Measurements from ENCODE around the gene H6PD.

H6PD gene

GRCh38 chr1:9207086-9207485 is 27.5 kb upstream of the H6PD start:
- no peak for DNase-seq

GRCh38 chr1:9207715-9208114 is 26.9 kb upstream of the H6PD start:
- no peak for DNase-seq

GRCh38 chr1:9211291-9211811 is 23.2 kb upstream of the H6PD start:
- DNase-seq: no peak

- no peak for DNase-seq
Measured at GRCh38 chr1:9212735-9213134, 21.8 kb upstream of the H6PD start.

GRCh38 chr1:9213956-9214355 is 20.6 kb upstream of the H6PD start:
- no peak for DNase-seq

GRCh38 chr1:9218917-9219316 is 15.7 kb upstream of the H6PD start:
- no peak for DNase-seq

- no peak for DNase-seq
Measured at GRCh38 chr1:9222846-9223625, 11.5 kb upstream of the H6PD start.

DNA sequence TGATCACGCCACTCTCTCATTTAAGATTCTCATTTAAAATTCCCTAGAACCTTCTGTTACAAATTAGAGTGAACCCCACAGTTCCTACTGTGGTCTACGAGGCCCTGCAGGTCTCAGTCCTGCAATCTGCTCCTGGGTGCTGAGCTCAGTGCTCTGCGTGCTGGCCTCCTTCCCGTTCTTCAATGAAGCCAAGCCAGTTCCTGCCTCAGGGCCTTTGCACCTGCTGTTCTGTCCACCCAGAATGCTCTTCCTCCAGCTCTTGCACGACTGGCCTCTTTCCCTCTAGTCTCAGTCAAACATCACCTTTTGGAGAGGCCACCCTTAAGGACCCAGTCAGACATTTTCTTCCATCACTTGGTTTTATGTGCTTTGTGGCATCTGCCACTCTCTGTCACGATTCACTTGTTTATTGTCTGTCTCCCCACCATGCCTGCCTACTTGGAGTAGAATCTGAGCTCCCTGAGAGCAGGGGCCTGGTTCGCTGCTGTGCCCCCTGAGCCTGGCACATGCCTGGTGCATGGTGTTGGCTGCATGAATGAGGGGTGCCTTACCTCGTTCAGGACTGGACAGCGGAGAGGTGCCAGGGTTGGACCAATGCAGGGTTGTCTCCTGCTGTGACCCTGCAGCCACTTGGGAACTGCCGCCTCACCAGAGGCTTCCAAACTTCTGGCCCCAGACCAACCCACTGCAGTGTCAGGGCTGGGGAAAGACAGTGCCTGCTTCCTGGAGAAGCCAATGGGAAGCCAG is 9.7 kb upstream of the H6PD start:
- DNase-seq: no peak

GRCh38 chr1:9225411-9225785 is 9.2 kb upstream of the H6PD start:
- no peak for DNase-seq

DNA sequence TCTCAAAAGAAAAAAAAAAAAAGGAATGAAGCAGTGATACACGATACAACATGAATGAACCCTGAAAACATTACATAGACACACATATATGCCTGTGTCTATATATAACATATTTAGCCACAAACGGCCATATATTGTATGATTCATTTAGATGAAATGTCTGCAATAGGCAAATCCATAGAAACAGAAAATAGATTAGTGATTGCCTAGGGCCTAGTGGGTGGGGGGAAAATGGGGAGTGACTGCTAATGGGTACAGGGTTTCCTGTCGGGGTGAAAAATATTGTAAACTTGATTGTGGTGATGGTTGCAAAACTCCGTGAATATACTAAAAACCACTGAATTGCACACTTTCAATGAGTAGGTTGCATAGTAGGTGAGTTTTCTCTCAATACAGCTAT is 6.0 kb upstream of the H6PD start:
- no peak for DNase-seq

- DNase-seq: no peak
Measured at GRCh38 chr1:9229549-9229948, 5.0 kb upstream of the H6PD start.

DNA sequence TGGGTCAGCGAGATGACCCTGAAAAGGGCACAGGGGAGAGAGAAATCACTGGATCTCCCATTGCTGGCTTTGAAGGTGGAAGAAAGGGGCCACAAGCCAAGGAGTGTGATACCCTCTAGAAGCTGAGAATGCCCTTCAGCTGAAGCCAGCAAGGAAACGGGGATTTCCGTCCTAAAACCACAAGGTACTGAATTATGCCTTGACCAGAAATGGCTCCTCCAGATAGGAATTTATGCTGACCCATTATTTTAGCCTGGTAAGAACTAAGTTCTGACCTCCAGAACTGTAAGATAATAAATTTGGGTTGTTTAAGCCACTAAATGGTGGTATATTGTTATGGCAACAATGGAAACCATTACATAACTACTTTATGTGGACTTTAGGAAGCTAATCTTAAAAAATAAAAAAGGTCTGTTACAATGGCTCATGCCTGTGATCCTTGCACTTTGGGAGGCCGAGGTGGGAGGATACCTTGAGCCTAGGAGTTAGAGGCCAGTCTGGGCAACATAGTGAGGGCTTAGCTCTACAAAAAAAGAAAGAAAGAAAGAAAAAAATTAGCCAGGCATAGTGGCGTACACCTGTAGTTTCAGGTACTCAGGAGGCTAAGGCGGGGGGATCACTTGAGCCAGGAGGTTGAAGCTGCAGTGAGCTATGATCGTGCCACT is 3.6 kb upstream of the H6PD start:
- no peak for DNase-seq

- no peak for DNase-seq
Measured at GRCh38 chr1:9231648-9232332, 2.8 kb upstream of the H6PD start.

DNA sequence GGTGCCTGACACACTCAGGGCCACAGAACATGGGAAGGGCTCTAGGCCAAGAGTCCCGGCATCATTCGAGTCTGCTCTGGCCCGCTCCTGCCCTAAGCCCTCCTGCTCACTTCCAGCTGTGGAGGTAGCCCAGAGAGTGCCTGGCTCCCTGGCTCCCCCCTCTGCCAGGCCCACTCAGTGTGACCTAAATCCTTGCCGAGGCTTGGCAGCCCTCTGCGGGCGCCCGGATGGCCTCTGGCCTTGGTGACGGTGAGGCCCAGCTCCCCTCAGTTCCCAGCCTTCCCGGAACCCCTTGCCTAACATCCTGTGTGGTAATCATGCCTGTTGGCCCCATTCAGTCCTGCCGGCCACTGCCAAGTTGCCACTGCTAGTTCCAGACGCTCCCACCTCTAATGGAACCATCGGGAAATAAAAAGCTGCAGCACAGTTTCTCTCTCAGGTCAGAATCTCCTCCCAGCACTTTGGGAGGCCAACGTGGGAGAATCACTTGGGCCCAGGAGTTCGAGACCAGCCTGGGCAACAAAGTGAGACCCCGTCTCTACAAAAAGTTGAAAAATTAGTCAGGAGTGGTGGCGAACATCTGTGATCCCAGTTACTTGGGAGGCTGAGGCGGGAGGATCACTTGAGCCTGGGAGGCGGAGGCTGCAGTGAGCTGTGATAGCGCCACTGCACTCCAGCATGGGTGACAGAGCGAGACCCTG is 1.2 kb upstream of the H6PD start:
- DNase-seq: no peak

- DNase-seq: no peak
Measured at GRCh38 chr1:9233942-9234222, 692 bp upstream of the H6PD start.

DNA sequence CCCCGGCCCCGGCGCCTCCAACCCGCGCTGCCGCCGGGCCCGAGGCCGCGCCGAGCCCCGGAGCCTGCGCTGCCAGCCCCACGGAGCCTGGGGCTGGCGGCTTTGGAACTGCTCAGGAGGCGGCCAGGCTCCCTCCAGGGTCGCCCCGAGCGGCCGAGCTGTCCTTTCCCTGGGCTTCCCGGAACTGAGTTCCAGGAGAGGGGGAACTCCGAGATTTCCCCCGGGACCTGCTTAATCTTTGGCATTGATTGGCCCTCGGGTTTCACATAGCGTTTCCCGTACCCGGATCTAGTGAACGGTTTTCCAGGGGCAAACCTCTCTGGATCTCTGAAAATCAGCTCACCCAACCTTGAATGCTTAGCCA is 504 bp downstream of the H6PD start:
- no peak for DNase-seq

DNA sequence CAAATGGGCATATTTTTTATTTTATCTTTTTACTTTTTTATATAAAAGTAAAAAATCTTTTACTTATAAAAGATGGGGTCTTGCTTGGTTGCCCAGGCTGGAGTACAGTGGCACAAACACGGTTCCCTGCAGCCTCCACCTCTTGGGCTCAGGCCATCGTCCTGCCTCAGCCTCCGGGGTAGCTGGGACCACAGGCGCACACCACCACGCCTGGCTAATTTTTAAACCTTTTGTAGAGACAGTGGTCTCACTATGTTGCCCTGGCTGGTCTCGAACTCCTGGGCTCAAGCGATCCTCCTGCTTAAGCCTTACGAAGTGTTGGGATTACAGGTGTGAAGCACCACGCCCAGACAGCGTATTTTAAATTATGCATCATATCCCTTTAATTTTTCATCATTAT is 986 bp downstream of the H6PD start:
- no peak for DNase-seq

- no peak for DNase-seq
Measured at GRCh38 chr1:9238134-9238533, 3.6 kb downstream of the H6PD start.

- DNase-seq: no peak
Measured at GRCh38 chr1:9238550-9238949, 4.0 kb downstream of the H6PD start.

DNA sequence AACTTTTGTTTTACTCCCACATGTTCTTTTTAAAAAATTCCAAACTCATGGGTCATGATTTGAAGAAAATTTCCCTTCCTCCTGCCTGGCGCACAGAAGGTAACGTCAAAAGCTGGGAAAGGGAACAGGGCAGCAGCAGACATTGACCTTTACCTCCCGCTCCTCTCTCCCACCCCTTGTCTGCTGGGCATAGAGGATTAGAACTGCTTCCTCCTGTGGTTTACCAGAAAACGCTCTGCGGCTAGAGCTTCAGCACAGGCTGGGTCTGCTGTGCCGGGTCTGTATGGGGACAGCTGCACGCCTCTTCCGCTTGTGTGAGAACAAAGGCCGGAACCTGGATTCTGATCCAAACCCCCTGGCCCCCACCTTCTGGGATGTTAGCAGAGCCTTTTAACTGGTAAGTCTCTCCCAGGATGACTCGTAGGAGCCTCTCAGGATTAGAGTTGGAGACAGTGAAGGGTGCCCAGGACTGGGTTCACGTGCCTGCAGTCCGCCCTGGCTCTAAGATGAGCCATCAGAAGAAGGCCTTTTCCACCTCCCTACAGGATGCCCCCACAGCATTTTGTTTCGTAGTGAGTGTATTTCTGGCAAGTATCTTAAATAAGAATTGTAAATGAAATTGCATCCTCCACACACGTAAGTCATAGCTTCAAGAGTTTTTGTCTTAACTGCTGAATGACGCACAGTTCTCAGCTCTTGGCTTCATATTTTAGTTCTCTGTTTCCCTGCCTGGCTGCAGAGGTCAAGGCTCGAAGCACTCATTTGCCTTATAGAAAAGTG is 5.2 kb downstream of the H6PD start:
- peak; percentile 25 for DNase-seq

GRCh38 chr1:9240914-9241820 is 6.6 kb downstream of the H6PD start:
- no peak for DNase-seq
